H9 (cell line): ENCODE data around the gene FAF1. TPM values are rescaled to one million over a fixed set of nuclear protein-coding genes. Genes with fewer than 3 reads are reported as not detected.

Experiments used
- DNase-seq: peaks from one replicate; pipeline ENCODE4 v3.0.0-alpha.2; 2017
- H2AFZ ChIP-seq: one replicate; pipeline ENCODE4 v1.6.1; 2013; ENCODE audit warnings: mild to moderate bottlenecking, low read length, control low read depth, moderate library complexity
- H2AK5ac ChIP-seq: 2 replicates; pipeline ENCODE4 v1.6.1; 2013; ENCODE audit warnings: low read length, control low read depth, mixed read lengths; ENCODE audit not compliant: insufficient read length
- H2BK120ac ChIP-seq: one replicate; pipeline ENCODE4 v1.6.1; 2013; ENCODE audit warnings: low read depth, mild to moderate bottlenecking, low read length, control low read depth, inconsistent platforms; ENCODE audit not compliant: poor library complexity, severe bottlenecking
- H2BK12ac ChIP-seq: 2 replicates; pipeline ENCODE4 v1.6.1; 2013; ENCODE audit warnings: low read length, control low read depth, mixed read lengths, low read depth; ENCODE audit not compliant: insufficient read length
- H2BK15ac ChIP-seq: 2 replicates; pipeline ENCODE4 v1.6.1; 2013; ENCODE audit warnings: low read depth, low read length, control low read depth
- H2BK20ac ChIP-seq: one replicate; pipeline ENCODE4 v1.6.1; 2013; ENCODE audit warnings: low read depth, mild to moderate bottlenecking, low read length, control low read depth, inconsistent platforms; ENCODE audit not compliant: poor library complexity, severe bottlenecking
- H2BK5ac ChIP-seq: 2 replicates; pipeline ENCODE4 v1.6.1; 2013; ENCODE audit warnings: low read length, control low read depth, mixed read lengths; ENCODE audit not compliant: insufficient read length
- H3K14ac ChIP-seq: 2 replicates; pipeline ENCODE4 v1.6.1; 2013; ENCODE audit warnings: low read length, control low read depth; ENCODE audit not compliant: insufficient read depth
- H3K18ac ChIP-seq: 2 replicates; pipeline ENCODE4 v1.6.1; 2013; ENCODE audit warnings: low read depth, mild to moderate bottlenecking, mixed read lengths, low read length, control low read depth; ENCODE audit not compliant: insufficient read length
- H3K23ac ChIP-seq: 2 replicates; pipeline ENCODE4 v1.6.1; 2013; ENCODE audit warnings: low read length, control low read depth, mixed read lengths, low read depth; ENCODE audit not compliant: insufficient read length
- H3K23me2 ChIP-seq: 2 replicates; pipeline ENCODE4 v1.6.1; 2013; ENCODE audit warnings: low read depth, mild to moderate bottlenecking, mixed read lengths, low read length, control low read depth; ENCODE audit not compliant: insufficient read length, poor library complexity, severe bottlenecking
- H3K27ac ChIP-seq: 2 replicates; pipeline ENCODE4 v1.5.1; 2013; ENCODE audit warnings: low read length, control low read depth, mixed read lengths, low read depth; ENCODE audit not compliant: insufficient read length
- H3K27me3 ChIP-seq: 2 replicates; pipeline ENCODE4 v1.6.1; 2013; ENCODE audit warnings: low read length, control low read depth, inconsistent platforms; ENCODE audit not compliant: insufficient read depth
- H3K4ac ChIP-seq: 2 replicates; pipeline ENCODE4 v1.6.1; 2013; ENCODE audit warnings: low read depth, mild to moderate bottlenecking, control low read depth, inconsistent platforms, low read length, moderate library complexity
- H3K4me1 ChIP-seq: 2 replicates; pipeline ENCODE4 v1.6.1; 2013; ENCODE audit warnings: low read length, control low read depth, inconsistent platforms; ENCODE audit not compliant: insufficient read depth
- H3K4me2 ChIP-seq: 2 replicates; pipeline ENCODE4 v1.6.1; 2013; ENCODE audit warnings: low read length, control low read depth, mixed read lengths; ENCODE audit not compliant: insufficient read length, insufficient read depth
- H3K56ac ChIP-seq: 2 replicates; pipeline ENCODE4 v1.6.1; 2013; ENCODE audit warnings: low read depth, mild to moderate bottlenecking, mixed read lengths, low read length, control low read depth; ENCODE audit not compliant: insufficient read length
- H3K79me1 ChIP-seq: 2 replicates; pipeline ENCODE4 v1.6.1; 2013; ENCODE audit warnings: low read depth, mild to moderate bottlenecking, moderate library complexity, low read length, control low read depth, inconsistent platforms; ENCODE audit not compliant: insufficient read depth, poor library complexity, severe bottlenecking
- H3K79me2 ChIP-seq: 2 replicates; pipeline ENCODE4 v1.6.1; 2013; ENCODE audit warnings: low read length, control low read depth, inconsistent platforms; ENCODE audit not compliant: insufficient read depth
- H3K9ac ChIP-seq: 2 replicates; pipeline ENCODE4 v1.6.1; 2013; ENCODE audit warnings: low read length, control low read depth, mixed read lengths; ENCODE audit not compliant: insufficient read length; ENCODE audit errors: extremely low read depth
- H3K9me3 ChIP-seq: one replicate; pipeline ENCODE4 v1.6.1; 2013; ENCODE audit warnings: low read depth, low read length, inconsistent platforms; ENCODE audit not compliant: control insufficient read depth
- H3T11ph ChIP-seq: one replicate; pipeline ENCODE4 v1.6.1; 2013; ENCODE audit warnings: mild to moderate bottlenecking, low read length, control low read depth, inconsistent platforms
- H4K20me1 ChIP-seq: one replicate; pipeline ENCODE4 v1.6.1; 2013; ENCODE audit not compliant: control insufficient read depth, insufficient read length, insufficient read depth
- H4K5ac ChIP-seq: 2 replicates; pipeline ENCODE4 v1.6.1; 2013; ENCODE audit warnings: low read depth, mild to moderate bottlenecking, mixed read lengths, low read length, control low read depth; ENCODE audit not compliant: insufficient read length
- H4K8ac ChIP-seq: replicated peaks from 2 replicates; pipeline ENCODE4 v1.6.1; 2013; ENCODE audit warnings: low read length, control low read depth, mixed read lengths, low read depth; ENCODE audit not compliant: insufficient read length
- H4K91ac ChIP-seq: 2 replicates; pipeline ENCODE4 v1.6.1; 2013; ENCODE audit warnings: low read depth, mild to moderate bottlenecking, moderate library complexity, mixed read lengths, low read length, control low read depth; ENCODE audit not compliant: insufficient read length
- H3K27ac Mint-ChIP-seq, 3 experiments: 2 replicates in 2 of 3; 3 replicates in 1 of 3; pipeline ENCODE4 v1.8.0; 2020 to 2021; ENCODE audit warnings: mixed read lengths in 3 of 3, mild to moderate bottlenecking in 1 of 3, moderate library complexity in 1 of 3
- H3K27me3 Mint-ChIP-seq: 2 replicates; pipeline ENCODE4 v1.8.0; 2021; ENCODE audit warnings: low read depth, mild to moderate bottlenecking, moderate library complexity, mixed read lengths
- H3K36me3 Mint-ChIP-seq, 3 experiments: 2 replicates in 2 of 3; 3 replicates in 1 of 3; pipeline ENCODE4 v1.8.0; 2020 to 2021; ENCODE audit warnings: low read depth in 3 of 3, mixed read lengths in 3 of 3; ENCODE audit not compliant: insufficient read depth in 1 of 3
- H3K4me1 Mint-ChIP-seq, 2 experiments: 2 replicates each; pipeline ENCODE4 v1.8.0; 2020; ENCODE audit warnings: mixed read lengths in 2 of 2
- H3K4me3 Mint-ChIP-seq, 2 experiments: 2 replicates in 1 of 2; 3 replicates in 1 of 2; pipeline ENCODE4 v1.8.0; 2020 to 2021; ENCODE audit warnings: mild to moderate bottlenecking in 2 of 2, mixed read lengths in 2 of 2, moderate library complexity in 1 of 2
- H3K9me3 Mint-ChIP-seq, 2 experiments: 2 replicates in 1 of 2; 3 replicates in 1 of 2; pipeline ENCODE4 v1.8.0; 2020; ENCODE audit warnings: mild to moderate bottlenecking in 2 of 2, mixed read lengths in 2 of 2, moderate library complexity in 1 of 2
- CTCF ChIP-seq: fragments of 200-600 bp; sonication (generic); conservative IDR thresholded peaks from 3 replicates; pipeline ENCODE4 v1.8.0; 2021; ENCODE audit warnings: antibody characterized with exemption, mild to moderate bottlenecking
- WGBS: extraction: QIAGEN DNeasy Blood & Tissue Kit; methylation state at CpG from one replicate; pipeline ENCODE4 v1.1.7; 2013; ENCODE audit warnings: missing lambda C conversion rate, low lambda C conversion rate, mixed read lengths; ENCODE audit not compliant: insufficient read length; ENCODE audit errors: extremely low coverage; 5-methylcytosine and 5-hydroxymethylcytosine counted together
- total RNA-seq: library from RNA; stranded (reverse); gene quantifications from 2 replicates; pipeline ENCODE4 v1.2.1, GENCODE V29; 2021

FAF1 gene
- total RNA-seq, 1 experiment from 2014 or later: 60.8 TPM

DNA sequence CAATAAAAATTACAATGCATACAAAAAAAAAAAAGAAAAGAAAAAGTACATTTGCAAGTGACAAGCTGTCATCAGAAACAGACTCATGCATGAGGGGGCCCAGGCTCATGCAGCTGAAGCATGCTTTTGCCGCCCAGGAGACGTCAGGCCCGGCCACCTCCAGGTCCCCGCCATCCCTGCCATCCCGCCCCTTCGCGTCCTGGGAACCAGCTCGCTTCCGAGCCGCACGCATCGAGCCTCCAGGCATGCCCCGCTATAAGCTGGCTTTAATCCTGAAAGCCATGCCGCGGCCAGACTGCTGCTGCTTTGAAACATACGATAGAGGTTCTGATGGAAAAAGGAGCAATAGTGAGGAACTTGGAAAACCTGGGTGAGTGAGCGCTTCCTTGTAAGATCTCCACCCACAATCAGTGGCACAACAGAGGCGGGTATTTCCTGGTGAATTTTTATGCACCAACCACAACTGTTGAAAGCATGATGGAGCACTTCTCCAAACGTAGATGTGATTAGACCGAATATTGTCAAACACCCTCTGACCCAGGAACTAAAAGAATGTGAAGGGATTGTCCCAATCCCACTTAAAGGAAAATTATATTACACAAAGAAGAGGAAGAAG lies 113.7 kb downstream of the FAF1 start:
- no peaks in the 10 kb centered on the region for H3K9me3 ChIP-seq
- H3K79me2 ChIP-seq: no peaks in the 10 kb centered on the region; the same call in 1 of the 2 replicates
- H4K91ac ChIP-seq: no peak overlapping the region
- H2BK5ac ChIP-seq: no peak overlapping the region
- no peaks in the 10 kb centered on the region; the same call in 1 of the 2 replicates for H3K27me3 ChIP-seq
- no peak overlapping the region for H3K27ac ChIP-seq
- no peak overlapping the region for H3K23ac ChIP-seq
- no peak overlapping the region for H2BK12ac ChIP-seq
- H3K18ac ChIP-seq: no peak overlapping the region
- H2AFZ ChIP-seq: no peak overlapping the region
- no peak overlapping the region for H3K14ac ChIP-seq
- Mint-ChIP-seq H3K4me1 (peaks cover 3 to 6% of the 10 kb centered on the region in 2 experiments; a peak in 2 of 4 replicates), H3K27me3 (no peaks in the 10 kb centered on the region), H3K9me3 (peaks cover 6 to 10% of the 10 kb centered on the region in 2 experiments; a peak in 3 of 5 replicates), H3K4me3 (no peak overlapping the region), H3K27ac (no peak overlapping the region), H3K36me3 (peaks cover 2 to 18% (median 4%) of the 10 kb centered on the region in 3 experiments; a peak in 4 of 7 replicates)
- no peak overlapping the region for H3K56ac ChIP-seq
- no peaks in the 10 kb centered on the region for H3K79me1 ChIP-seq
- no CpG with 5 or more reads among the region's 20 CpGs for WGBS
- no peak for TF ChIP-seq CTCF
- no peaks in the 10 kb centered on the region for H3K23me2 ChIP-seq
- H2BK15ac ChIP-seq: no peak overlapping the region
- H3K4me1 ChIP-seq: no peaks in the 10 kb centered on the region
- H3K4ac ChIP-seq: no peak overlapping the region
- no peak for DNase-seq
- no peak overlapping the region for H3T11ph ChIP-seq
- no peak overlapping the region for H2BK120ac ChIP-seq
- no peak overlapping the region for H2BK20ac ChIP-seq
- no peak overlapping the region for H2AK5ac ChIP-seq
- no peak overlapping the region for H3K9ac ChIP-seq
- no peak overlapping the region for H3K4me2 ChIP-seq
- no peak overlapping the region for H4K5ac ChIP-seq
- H4K20me1 ChIP-seq: no peaks in the 10 kb centered on the region
- no peak overlapping the region for H4K8ac ChIP-seq
